Testis (tissue), 2 donors: ENCODE results near the gene TTLL10.

Experiments used
- CTCF ChIP-seq, 3 experiments: fragments of 450-650 bp in 2 of 3; fragments of 200-600 bp in 1 of 3; sonication (generic) in 1 of 3; IDR thresholded peaks; one replicate each; pipeline ENCODE4 v1.5.1; 2016 to 2019; ENCODE audit warnings: antibody characterized with exemption in 3 of 3, mild to moderate bottlenecking in 2 of 3, moderate library complexity in 1 of 3
- POLR2A ChIP-seq: fragments of 450-650 bp; IDR thresholded peaks from one replicate; pipeline ENCODE4 v1.6.1; 2017; ENCODE audit warnings: antibody characterized with exemption, mild to moderate bottlenecking, moderate library complexity

- TF ChIP-seq CTCF (IDR thresholded peaks at IDR 0.05) = no peak
- TF ChIP-seq POLR2A = no peak
Observed at GRCh38 chr1:1141244-1141910, 32.3 kb upstream of the TTLL10 start.
